HG03108 (cell line): ENCODE results near the gene SCYGR4.
"Not testable (repeated sequence)": the region's sequence is repeated elsewhere in the genome, so short reads cannot be mapped to it uniquely, and the experiment has no call there.

Experiments
- ATAC-seq: cut with Tn5 transposase; IDR thresholded peaks from one replicate; pipeline ENCODE4 v1.9.1; 2021; ENCODE audit warnings: moderate library complexity; ENCODE audit not compliant: unreplicated experiment

SCYGR4 gene, protein sequence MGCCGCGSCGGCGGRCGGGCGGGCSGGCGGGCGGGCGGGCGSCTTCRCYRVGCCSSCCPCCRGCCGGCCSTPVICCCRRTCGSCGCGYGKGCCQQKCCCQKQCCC

DNA sequence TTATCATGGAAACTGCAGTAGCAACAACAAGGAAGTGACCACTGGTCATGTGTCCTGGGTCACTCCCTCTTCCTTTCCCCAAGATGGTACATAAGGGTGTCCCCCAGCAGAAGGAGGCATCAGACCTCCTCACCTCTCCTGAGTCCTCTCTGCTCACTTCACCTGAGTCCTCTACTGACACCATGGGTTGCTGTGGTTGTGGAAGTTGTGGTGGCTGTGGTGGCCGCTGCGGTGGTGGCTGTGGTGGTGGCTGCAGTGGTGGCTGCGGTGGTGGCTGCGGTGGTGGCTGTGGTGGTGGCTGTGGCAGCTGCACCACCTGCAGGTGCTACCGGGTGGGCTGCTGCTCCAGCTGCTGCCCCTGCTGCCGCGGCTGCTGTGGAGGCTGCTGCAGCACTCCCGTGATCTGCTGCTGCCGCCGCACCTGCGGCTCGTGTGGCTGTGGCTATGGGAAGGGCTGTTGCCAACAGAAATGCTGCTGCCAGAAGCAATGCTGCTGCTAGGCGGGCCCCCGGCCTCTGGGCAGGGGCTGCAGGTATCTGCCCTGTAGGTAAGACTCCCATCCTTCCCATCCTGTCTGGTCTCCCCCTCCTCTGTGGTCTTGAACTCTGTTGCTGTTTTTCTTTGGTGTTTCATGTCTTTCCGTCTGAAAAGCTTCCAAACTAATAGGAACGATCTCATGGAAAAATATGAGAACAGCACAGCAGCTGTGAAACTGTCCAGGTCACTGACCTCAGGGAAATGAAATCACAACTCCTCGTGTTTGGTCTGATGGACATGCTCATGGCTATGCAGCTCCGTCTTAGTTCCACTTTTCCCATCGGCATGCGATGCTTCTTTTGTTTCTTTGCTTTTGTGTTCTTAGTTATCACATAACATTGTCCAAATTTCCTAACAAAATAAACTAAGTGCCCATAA is at the start of gene SCYGR4:
SCYGR4 (plus strand) TSS at position 183 of the 915 bp plus-strand sequence; CDS start at position 183, 0 bp downstream.
- no peak for ATAC-seq

DNA sequence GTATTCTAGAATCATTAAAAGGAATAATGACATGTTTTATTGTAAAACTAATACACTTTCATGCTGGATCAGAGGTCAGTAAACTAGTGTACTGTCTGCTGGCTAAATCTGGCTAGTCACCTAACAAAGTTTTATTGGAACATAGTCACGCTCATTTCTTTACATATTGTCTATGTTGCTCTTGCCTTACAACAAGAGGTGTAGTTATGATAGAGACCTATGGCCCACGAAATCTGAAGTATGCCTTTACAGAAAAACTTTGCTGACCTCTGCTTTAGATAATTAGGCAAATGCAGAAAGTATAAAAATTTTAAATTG is 48.5 kb upstream of the SCYGR4 start:
- no peak for ATAC-seq

DNA sequence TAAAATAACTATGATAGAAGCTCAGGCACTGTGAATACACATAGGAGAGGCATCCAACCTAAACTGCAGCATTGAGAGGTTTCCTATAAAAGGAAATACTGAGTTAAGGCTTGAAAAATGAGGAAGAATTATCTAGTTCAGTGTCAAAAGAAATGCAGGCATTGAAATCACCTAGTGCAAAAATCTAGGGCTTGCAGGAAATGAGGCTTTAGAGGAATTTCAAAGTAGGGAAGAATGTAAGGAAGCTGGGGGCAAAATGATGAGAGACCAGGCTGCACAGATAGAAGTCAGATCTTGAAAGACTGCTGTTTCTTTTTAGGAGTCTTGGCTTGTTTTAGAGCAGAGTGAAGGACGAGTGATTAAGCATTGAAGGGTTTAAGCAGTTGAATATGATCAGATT is 46.7 kb upstream of the SCYGR4 start:
- no peak for ATAC-seq

DNA sequence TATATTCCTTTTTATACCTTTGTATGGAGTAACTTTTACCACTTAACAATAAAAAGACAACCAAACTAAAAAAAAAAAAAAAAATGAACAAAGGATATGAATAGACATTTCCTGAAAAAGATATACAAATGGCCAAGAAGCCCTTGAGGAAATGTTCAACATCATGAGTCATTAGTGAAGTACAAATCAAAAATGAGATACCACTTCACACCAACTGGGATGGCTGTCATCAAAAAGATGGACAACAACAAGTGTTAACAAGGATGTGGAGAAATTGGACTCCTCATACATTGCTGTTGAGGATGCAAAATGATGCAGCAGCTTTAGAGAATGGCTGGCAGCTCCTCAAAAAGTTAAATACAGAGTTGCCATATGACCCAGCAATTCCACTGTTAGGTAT is 41.2 kb upstream of the SCYGR4 start:
- ATAC-seq: no peak

DNA sequence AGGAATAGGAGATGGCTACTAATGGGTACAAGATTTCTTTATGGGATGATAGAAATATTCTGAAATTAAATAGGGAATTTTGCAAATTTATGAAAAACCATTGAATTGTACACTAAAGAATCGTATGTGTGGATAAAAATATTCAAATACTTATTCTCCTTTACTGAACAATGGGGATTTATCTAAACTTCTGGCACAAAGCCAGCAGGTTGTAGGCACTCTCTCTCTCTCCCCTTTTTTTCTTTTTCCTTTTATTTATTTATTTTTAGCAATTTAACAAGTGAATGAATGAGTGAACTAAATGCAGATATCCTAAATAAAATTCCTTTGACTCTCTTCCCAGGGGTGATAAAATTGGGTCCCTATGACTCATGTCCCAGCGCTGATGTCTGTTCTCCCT is 40.5 kb upstream of the SCYGR4 start:
- ATAC-seq: no peak

DNA sequence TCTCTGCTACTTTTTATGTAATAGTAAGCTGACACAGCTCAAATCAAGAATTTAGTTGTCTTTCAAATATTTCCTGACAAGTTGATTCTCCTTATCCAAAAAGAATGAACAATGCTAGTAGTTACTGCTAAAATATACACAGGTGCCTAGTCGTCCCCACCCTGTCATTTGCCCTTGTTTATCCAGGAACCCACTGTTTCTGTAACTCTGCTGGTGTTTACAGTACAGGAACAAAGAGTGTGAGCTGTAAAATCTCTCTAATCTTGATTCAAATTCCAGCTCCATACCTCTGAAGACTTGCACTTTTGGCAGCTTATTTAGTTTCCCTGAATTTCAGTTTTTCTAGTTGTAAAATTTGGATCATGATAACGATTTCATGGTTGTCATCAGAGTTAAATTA is 39.7 kb upstream of the SCYGR4 start:
- ATAC-seq: no peak

DNA sequence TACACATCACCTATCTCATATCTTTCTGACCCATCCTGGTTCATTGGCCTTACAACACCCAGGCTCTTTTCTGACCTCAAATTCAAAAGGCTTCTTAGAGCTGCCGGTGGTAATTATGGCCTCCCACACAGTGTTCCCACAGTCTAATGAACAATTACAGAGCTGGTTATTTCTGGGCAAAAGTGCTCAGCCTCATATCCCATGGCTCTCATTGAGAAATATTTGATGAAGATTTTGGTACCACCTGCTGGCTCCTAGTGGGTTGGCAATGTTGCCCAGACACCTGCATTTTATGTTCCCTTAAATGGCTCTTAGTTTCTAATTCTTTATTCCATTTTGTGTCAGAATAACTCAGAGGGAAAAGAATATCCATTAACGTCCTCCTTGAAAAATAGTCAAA is 38.7 kb upstream of the SCYGR4 start:
- no peak for ATAC-seq

DNA sequence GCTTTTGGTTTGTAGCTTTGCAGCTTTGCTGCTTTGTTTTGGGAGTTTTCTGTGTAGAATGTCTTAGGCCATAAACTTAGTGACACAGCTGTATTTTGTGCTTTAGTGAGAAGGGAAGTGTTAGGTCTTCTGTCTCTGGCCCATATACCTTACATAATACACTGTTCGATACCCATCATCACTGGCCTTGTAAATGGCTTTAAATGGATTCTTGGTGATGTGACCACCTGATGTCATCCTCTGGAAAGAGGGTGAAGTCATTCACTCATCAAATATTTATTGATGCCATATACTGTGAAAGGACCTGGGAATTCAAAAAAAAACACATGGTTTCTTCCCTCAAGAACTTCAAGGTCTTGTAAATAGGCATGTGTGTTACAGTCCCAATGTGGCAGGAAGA is 37.5 kb upstream of the SCYGR4 start:
- no peak for ATAC-seq

DNA sequence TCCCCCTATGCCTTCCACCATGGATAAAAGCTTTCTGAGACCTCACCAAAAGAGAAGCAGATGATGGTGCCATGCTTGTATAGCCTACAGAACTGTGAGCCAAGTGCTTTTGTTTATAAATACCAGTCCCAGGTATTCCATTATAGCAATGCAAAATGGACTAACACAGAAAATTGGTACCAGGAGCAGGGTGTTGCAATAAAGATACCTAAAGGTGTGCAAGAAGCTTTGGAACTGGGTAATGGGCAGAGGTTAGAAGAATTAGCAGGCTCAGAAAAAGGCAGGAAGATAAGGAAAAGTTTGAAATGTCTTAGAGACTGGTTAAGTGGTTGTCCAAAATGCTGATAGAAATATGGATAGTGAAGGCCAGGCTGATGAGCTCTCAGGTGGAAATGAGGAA is 34.9 kb upstream of the SCYGR4 start:
- ATAC-seq: no peak

DNA sequence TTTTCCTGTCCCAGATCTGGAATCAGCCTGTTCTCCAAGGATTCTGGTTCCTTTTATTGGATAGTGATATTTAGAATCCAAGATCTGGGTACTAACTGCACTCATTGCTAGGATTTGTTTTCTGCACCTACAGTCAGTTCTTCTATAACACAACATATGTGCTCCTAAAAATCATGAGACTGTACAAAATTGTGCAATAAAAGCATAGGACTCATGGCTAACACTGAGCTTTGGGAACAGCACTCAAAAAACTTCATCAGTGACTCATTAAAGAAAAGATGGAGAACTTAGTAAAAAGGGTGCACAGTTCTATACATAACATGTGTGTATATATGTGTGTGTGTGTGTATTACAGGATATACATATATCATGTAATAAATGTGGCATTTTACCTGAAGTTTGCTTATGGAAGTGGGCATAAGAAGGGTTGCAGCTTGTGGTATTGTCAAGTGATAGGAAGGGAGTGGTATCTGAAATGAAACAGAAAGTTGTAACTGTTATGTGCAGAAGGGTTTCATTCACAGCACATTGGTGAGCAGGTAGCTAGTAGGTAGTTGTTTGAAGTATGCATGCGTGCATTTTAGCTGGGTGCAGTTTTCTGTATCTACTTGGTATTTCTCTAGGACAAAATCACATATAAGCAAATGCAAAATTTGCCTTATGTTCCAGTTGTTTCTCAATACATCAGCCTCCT is 24.5 kb upstream of the SCYGR4 start:
- ATAC-seq: no peak

DNA sequence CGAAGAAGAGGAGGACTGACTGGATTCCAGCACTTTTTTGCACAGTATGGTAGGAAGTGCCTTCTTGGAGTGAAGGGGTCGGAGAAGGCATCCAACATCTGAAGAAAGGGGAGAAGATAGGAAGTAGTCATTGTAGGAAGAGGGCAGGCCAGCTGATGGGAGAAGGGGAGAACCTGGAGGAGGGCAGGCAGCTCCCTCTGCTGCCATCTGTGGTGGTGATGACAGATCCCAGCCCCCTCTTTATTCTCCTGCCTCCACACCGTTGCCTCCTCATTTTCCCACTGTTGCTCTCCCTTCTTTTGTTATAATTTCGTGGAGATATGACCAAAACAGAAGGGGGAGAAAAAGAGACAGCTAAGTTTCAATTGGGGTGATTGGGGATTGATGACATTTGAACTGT is 21.5 kb upstream of the SCYGR4 start:
- no peak for ATAC-seq

DNA sequence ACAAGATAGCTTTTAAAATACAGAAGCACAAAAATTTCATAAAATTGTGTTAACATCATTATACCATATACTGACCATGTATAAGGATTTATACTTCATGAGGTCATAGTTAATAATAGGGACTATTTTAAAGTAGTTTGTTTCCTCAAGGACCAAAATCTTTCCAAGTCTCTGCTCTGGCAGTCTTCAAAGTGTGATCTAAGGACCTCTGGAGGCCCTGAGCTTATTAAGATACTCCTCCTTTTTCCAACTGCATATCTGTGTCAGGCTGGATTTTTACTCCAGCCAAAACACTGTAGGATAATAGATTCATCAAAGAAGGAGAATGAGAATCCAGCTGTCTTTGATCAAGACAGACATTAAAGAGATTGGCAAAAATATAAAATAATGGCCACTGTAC is 20.3 kb upstream of the SCYGR4 start:
- ATAC-seq: no peak

DNA sequence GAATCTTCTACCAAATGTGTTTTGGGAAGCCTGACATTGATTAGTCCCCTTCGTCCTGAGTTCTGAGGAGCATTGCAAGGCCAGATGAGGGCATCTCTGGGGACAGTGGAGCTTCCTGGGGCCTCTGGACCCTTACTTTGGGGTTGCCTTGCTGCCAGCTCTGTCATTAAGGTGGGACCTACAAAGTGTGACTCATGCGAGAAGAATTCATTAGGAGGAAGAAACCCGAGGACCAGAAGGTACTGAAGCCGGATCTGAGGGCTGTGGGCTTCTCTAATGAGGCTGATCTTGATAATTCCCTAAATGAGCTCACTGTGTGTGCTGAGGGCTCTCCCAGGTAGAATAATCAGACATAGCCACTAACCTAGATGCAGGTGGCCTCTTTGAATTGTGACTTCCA is 19.3 kb upstream of the SCYGR4 start:
- no peak for ATAC-seq

DNA sequence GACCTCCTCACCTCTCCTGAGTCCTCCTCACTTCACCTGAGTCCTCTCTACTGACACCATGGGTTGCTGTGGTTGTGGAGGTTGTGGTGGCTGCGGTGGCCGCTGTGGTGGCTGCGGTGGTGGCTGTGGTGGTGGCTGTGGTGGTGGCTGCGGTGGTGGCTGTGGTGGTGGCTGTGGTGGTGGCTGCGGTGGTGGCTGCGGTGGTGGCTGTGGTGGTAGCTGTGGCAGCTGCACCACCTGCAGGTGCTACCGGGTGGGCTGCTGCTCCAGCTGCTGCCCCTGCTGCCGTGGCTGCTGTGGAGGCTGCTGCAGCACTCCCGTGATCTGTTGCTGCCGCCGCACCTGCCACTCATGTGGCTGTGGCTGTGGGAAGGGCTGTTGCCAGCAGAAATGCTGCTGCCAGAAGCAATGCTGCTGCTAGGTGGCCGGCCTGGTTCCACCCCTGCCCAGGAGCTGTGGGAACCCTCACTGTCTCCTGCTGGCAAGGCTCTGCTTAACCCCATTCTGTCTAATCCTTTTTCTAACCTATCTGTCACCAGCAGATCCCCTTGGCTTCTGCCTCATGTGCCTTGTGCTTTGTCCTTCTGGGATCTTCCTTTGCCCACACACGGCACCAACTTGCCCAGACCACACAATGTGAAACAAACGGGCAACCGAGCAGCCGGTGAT is 18.3 kb upstream of the SCYGR4 start, which contains the start of gene SCYGR2:
SCYGR2 (plus strand) TSS at position 59 of the 669 bp plus-strand sequence; CDS start at position 59, 0 bp downstream.
- not testable (repeated sequence) for ATAC-seq

DNA sequence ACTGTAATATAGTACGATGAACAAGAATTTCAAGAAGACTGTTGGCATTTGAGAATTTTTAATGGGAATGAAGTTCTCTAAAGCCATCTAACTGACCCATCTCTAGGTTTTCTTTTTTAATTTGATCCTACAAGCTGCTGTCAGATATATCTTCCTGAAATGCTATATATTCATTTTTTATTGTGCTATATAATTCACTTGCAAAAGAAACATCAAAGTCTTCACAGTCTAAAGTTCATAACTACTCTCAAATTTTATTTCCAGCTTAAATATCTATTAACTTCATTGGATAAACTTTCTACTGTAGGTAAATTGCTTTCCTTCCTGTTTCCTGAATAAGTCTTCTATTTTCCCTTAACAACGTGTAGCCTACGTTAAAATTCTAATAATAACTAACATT is 14.9 kb upstream of the SCYGR4 start:
- ATAC-seq: no peak

DNA sequence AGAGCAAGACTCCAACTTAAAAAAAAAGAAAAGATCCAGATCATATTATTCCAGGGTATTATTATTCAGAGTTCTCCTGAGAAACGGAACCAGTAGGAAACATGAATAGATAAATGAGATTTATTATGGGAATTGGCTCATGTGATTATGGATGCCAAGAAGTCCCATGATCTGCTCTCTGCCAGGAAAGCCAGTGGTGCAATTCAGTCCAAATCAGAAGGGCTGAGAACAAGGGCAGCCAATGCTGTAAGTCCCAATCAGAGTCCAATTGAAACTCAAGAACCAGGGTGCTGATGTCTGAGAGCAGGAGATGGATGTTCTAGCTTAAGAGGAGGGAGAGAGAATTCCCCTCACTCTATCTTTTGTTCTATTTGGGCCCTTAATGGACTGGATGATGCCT is 10.8 kb upstream of the SCYGR4 start:
- no peak for ATAC-seq

DNA sequence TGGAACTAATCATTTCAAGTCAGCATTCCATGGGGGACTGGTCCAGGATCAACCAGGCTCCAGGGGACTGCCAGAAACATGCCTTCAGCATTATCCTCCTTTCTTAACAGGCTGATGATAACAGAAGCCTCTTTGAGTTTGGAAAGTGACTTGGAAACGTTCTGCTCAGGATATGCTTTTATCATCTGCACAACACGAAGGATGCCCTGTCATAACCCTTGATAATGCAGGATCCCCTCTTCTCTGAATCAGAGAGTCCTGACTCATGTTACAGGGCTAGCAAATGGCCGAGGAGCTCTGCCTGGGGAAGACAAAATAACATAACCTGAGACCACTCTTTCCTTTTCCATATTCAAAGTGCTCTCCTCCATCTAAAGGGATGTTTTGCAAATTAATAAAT is 9.4 kb upstream of the SCYGR4 start:
- ATAC-seq: no peak

DNA sequence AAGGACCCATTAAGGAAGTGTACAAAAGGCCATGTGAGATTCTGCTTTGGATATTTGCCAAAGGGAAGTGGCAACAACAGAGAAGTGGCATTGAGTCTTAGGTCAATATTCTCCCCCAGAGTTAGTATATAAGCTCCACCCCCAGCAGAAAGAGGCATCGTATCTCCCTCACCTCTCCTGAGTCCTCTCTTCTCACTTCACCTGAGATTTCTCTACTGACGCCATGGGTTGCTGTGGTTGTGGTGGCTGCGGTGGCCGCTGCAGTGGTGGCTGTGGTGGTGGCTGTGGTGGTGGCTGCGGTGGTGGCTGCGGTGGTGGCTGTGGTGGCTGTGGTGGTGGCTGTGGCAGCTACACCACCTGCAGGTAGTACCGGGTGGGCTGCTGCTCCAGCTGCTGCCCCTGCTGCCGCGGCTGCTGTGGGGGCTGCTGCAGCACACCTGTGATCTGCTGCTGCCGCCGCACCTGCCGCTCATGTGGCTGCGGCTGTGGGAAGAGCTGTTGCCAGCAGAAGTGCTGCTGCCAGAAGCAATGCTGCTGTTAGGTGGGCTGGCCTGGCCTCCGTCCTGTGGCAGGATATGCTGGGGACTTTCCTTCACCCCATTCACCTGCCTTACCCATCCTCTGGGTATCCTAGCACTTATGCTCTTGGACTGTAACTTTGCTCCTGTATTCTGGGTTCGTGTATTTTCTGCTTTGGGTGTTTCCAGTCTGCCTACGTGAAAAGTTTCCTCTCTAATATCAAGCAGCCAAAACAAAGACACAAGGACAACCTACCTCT is 8.5 kb upstream of the SCYGR4 start:
- peak; percentile 62 for ATAC-seq

DNA sequence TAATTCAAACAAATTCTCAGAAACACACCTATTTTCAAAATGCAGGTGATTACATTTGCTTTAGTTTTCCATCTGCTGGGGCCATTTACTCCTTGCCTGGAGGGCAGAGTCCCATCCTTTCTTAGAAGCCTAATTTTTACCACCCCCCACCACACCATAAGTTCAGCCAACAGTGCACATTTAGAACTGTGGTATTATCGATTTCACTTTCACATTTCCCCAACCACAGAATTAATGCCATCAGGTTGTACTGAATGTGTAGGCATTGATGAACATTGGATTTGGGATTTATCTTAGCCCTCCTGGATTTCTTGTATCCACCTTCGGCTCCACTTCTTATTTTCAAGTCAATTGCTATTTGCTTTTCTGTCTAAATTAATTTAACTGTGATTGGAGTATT is 7.2 kb upstream of the SCYGR4 start:
- no peak for ATAC-seq

DNA sequence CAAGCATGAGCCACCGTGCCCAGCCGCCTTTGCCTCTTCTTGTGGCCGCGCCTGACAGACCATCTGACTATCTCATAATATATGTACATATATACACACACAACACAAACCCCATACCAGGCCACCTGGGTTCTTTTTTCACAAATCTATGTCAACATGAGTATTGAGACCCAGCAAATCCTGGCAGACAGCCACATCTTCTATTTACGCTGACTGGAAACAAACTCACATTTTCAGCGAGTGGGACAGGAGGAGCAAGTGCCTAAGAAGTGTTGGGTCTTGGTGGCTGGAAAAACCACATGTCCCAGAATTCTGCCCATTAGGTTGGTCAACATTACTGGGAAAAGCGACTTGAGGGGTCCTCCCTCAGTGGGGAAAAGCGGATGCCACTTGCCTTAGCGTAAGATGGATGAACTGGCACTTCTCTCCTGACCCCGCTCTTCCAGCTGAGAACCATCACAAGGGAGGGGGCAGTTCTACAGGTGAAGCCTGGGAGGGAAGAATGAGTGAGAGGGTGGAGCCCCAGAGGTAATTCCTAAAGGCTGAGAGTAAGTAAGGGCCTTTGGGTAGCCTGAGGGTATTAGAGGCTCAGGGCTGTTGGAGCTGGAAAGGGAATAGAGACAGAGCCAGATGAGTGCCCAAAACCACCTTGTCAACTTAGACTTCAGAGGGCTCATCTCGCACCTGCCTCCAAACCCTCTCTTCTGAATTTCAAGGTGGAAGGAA is 4.6 kb upstream of the SCYGR4 start:
- ATAC-seq: no peak
